ENCODE data around the gene CCNC. TPM values are rescaled to one million over a fixed set of nuclear protein-coding genes. Genes with fewer than 3 reads are reported as not detected.

The CCNC gene
- total RNA-seq, 2 experiments from 2014 or later = 40.5 to 42.6 TPM

GRCh38 chr6:99514089-99514488 is 54.4 kb downstream of the CCNC start:
- ChIA-PET CTCF (interaction anchor here (0.7 kb wide), 1 partner anchor 46 kb away, joined by 4 read pairs; no protein-coding TSS in a partner anchor), POLR2A (interaction anchor here (1.4 to 3.7 kb wide), 3 partner anchors 54 to 121 kb away, joined by 3 to 22 read pairs (median 11); partner anchors contain the start of genes CCNC, COQ3 and PNISR)
- H3K4me3 Mint-ChIP-seq = peak overlapping the region; percentile 97
- no peak overlapping the region for H3K27ac ChIP-seq (ENCODE audit: low read depth in 1 of 2, low read length in 2 of 2)
- peak overlapping the region; percentile 72 for H3K27ac Mint-ChIP-seq
- no peaks in the 10 kb centered on the region for H3K27me3 Mint-ChIP-seq
- peaks cover 8% of the 10 kb centered on the region for H3K4me1 ChIP-seq (ENCODE audit: insufficient read depth, low read length)
- TF ChIP-seq CTCF (IDR thresholded peaks at IDR 0.05) = no peak
- H3K27me3 ChIP-seq (ENCODE audit: control insufficient read depth in 1 of 2, insufficient read depth in 2 of 2, low read length in 2 of 2) = no peaks in the 10 kb centered on the region
- no peaks in the 10 kb centered on the region for H3K9me3 Mint-ChIP-seq
- H3K4me1 Mint-ChIP-seq (ENCODE audit: low read depth) = peaks cover 32% of the 10 kb centered on the region
- no peaks in the 10 kb centered on the region for H3K9me3 ChIP-seq (ENCODE audit: control insufficient read depth in 1 of 2, insufficient read depth in 1 of 2, low read length in 2 of 2)
- no peak for ATAC-seq (ENCODE audit: poor library complexity)
- H3K36me3 ChIP-seq (ENCODE audit: insufficient read depth, low read length) = peaks cover 7% of the 10 kb centered on the region
- peak overlapping the region; percentile 78 for H3K4me3 ChIP-seq (ENCODE audit: low read length)
- intact Hi-C loops (cut with DNase I, micrococcal nuclease) = loop anchor here in 1 of 2 experiments (2.0 kb wide), 2 partner anchors 55 to 89 kb away; partner anchors contain the start of genes CCNC and PNISR
- H3K36me3 Mint-ChIP-seq (ENCODE audit: low read depth) = peaks cover 5% of the 10 kb centered on the region
- no peak for DNase-seq

- H3K4me1 ChIP-seq (ENCODE audit: insufficient read depth, low read length) = peaks cover 8% of the 10 kb centered on the region
- CTCF ChIA-PET = interaction anchor here (1.1 to 1.9 kb wide), 2 partner anchors 9 to 56 kb away, joined by 3 to 5 read pairs; partner anchors contain the start of gene CCNC
- Mint-ChIP-seq H3K27me3 (no peaks in the 10 kb centered on the region), H3K27ac (no peak overlapping the region), H3K4me3 (no peak overlapping the region), H3K9me3 (no peaks in the 10 kb centered on the region), H3K36me3 (ENCODE audit: low read depth) (peaks cover 9% of the 10 kb centered on the region), H3K4me1 (ENCODE audit: low read depth) (peaks cover 32% of the 10 kb centered on the region)
- intact Hi-C loops (cut with DNase I, micrococcal nuclease) = loop anchor here in 1 of 2 experiments (2.0 kb wide), 1 partner anchor 57 kb away; the partner anchor contains the start of gene CCNC
- H3K27ac ChIP-seq (ENCODE audit: low read depth in 1 of 2, low read length in 2 of 2) = no peak overlapping the region
- TF ChIP-seq CTCF (IDR thresholded peaks at IDR 0.05) = no peak
- no peak for DNase-seq
- no peak overlapping the region for H3K4me3 ChIP-seq (ENCODE audit: low read length)
- POLR2A ChIA-PET = interaction anchor here (0.7 to 1.7 kb wide), 3 partner anchors 55 to 87 kb away, joined by 3 to 7 read pairs (median 4); partner anchors contain the start of genes CCNC and PNISR
- no peaks in the 10 kb centered on the region for H3K27me3 ChIP-seq (ENCODE audit: control insufficient read depth in 1 of 2, insufficient read depth in 2 of 2, low read length in 2 of 2)
- H3K9me3 ChIP-seq (ENCODE audit: control insufficient read depth in 1 of 2, insufficient read depth in 1 of 2, low read length in 2 of 2) = no peaks in the 10 kb centered on the region
- ATAC-seq (ENCODE audit: poor library complexity) = no peak
- H3K36me3 ChIP-seq (ENCODE audit: insufficient read depth, low read length) = peaks cover 15% of the 10 kb centered on the region
Measured at GRCh38 chr6:99512033-99512432, 56.4 kb downstream of the CCNC start.

- Mint-ChIP-seq H3K9me3 (no peaks in the 10 kb centered on the region), H3K27me3 (no peaks in the 10 kb centered on the region), H3K4me1 (ENCODE audit: low read depth) (peaks cover under 1% of the 10 kb centered on the region), H3K27ac (no peak overlapping the region), H3K36me3 (ENCODE audit: low read depth) (peaks cover 29% of the 10 kb centered on the region), H3K4me3 (no peak overlapping the region)
- DNase-seq = no peak
- no peak for TF ChIP-seq CTCF (IDR thresholded peaks at IDR 0.05)
- CTCF ChIA-PET = interaction anchor here (1.0 kb wide), 1 partner anchor 13 kb away, joined by 4 read pairs; no protein-coding TSS in a partner anchor
- Histone ChIP-seq H3K27ac (ENCODE audit: low read depth in 1 of 2, low read length in 2 of 2) (no peak overlapping the region), H3K4me1 (ENCODE audit: insufficient read depth, low read length) (no peaks in the 10 kb centered on the region), H3K9me3 (ENCODE audit: control insufficient read depth in 1 of 2, insufficient read depth in 1 of 2, low read length in 2 of 2) (no peaks in the 10 kb centered on the region), H3K4me3 (ENCODE audit: low read length) (no peak overlapping the region), H3K36me3 (ENCODE audit: insufficient read depth, low read length) (peaks cover 33% of the 10 kb centered on the region), H3K27me3 (ENCODE audit: control insufficient read depth in 1 of 2, insufficient read depth in 2 of 2, low read length in 2 of 2) (no peaks in the 10 kb centered on the region)
- ATAC-seq (ENCODE audit: poor library complexity) = no peak
- POLR2A ChIA-PET = no interaction called here
- intact Hi-C loops (cut with DNase I, micrococcal nuclease) = no loop called here
Measured at GRCh38 chr6:99507648-99508047, 60.8 kb downstream of the CCNC start.

Data from CD4-positive, alpha-beta T cell (primary cell).